HepG2 (cell line): Measurements from ENCODE around the gene ZNRF4. TPM values are rescaled to one million over a fixed set of nuclear protein-coding genes. Genes with fewer than 3 reads are reported as not detected.
A peak's percentile ranks its signal among the peaks of the same experiment; 100 is the strongest.

Experiments used
- BRCA1 ChIP-seq: sonication (generic); formaldehyde crosslinking; IDR thresholded peaks from 2 replicates; pipeline ENCODE4 v1.4.0; 2020; ENCODE audit warnings: missing genetic modification reagents
- DNMT3B ChIP-seq: conservative IDR thresholded peaks from 2 replicates; pipeline ENCODE4 v1.6.1; 2016; ENCODE audit warnings: missing biosample characterization, control low read depth
- E2F1 ChIP-seq: sonication (generic); formaldehyde crosslinking; IDR thresholded peaks from 2 replicates; pipeline ENCODE4 v1.5.0; 2020; ENCODE audit warnings: missing genetic modification reagents
- GATA4 ChIP-seq: sonication (generic); IDR thresholded peaks from 2 replicates; pipeline ENCODE4 v1.6.1; 2016; ENCODE audit warnings: antibody characterized with exemption, low read depth, borderline replicate concordance
- KLF6 ChIP-seq: IDR thresholded peaks from 2 replicates; pipeline ENCODE4 v1.8.0; 2016; ENCODE audit warnings: missing biosample characterization, missing genetic modification reagents
- MAFG ChIP-seq: sonication (generic); formaldehyde crosslinking; IDR thresholded peaks from 2 replicates; pipeline ENCODE4 v1.5.1; 2020; ENCODE audit warnings: mild to moderate bottlenecking, missing genetic modification reagents
- NCOA1 ChIP-seq: sonication (generic); formaldehyde crosslinking; IDR thresholded peaks from 2 replicates; pipeline ENCODE4 v1.9.0; 2021; ENCODE audit warnings: missing genetic modification reagents
- NFE2L2 ChIP-seq: fragments of 150-350 bp; IDR thresholded peaks from 2 replicates; pipeline ENCODE4 v1.6.1; 2014; ENCODE audit warnings: low read length
- NFKBIZ ChIP-seq: IDR thresholded peaks from 2 replicates; pipeline ENCODE4 v1.6.1; 2018; ENCODE audit warnings: missing genetic modification reagents, missing compliant biosample characterization
- REL ChIP-seq: sonication (generic); formaldehyde crosslinking; conservative IDR thresholded peaks from 2 replicates; pipeline ENCODE4 v1.8.0; 2022; ENCODE audit warnings: mild to moderate bottlenecking, missing genetic modification reagents, moderate library complexity
- REPIN1 ChIP-seq: sonication (generic); formaldehyde crosslinking; IDR thresholded peaks from 2 replicates; pipeline ENCODE4 v1.8.0; 2022; ENCODE audit warnings: missing genetic modification reagents, low read depth, mild to moderate bottlenecking, borderline replicate concordance
- RFX3 ChIP-seq: IDR thresholded peaks from 2 replicates; pipeline ENCODE4 v1.6.1; 2016; ENCODE audit warnings: missing biosample characterization, missing genetic modification reagents
- SKI ChIP-seq: fragments of 450-650 bp; IDR thresholded peaks from one replicate; pipeline ENCODE4 v1.6.1; 2018; ENCODE audit warnings: mild to moderate bottlenecking; ENCODE audit not compliant: partially characterized antibody
- SOX13 ChIP-seq, 3 experiments: fragments of 450-650 bp in 1 of 3; sonication (generic) in 1 of 3; formaldehyde crosslinking in 1 of 3; IDR thresholded peaks in 2 of 3; conservative IDR thresholded peaks in 1 of 3; 2 replicates each; pipeline versions ENCODE4 v1.5.0 to v1.6.1; 2016 to 2020; ENCODE audit warnings: antibody characterized with exemption in 1 of 3, mild to moderate bottlenecking in 1 of 3, missing compliant biosample characterization in 1 of 3, missing genetic modification reagents in 1 of 3, moderate library complexity in 1 of 3
- TEAD2 ChIP-seq: sonication (generic); formaldehyde crosslinking; IDR thresholded peaks from 2 replicates; pipeline ENCODE4 v1.9.0; 2021; ENCODE audit warnings: missing genetic modification reagents
- YEATS4 ChIP-seq: sonication (generic); formaldehyde crosslinking; IDR thresholded peaks from 2 replicates; pipeline ENCODE4 v1.4.0; 2020; ENCODE audit warnings: missing genetic modification reagents, borderline replicate concordance
- ZEB1 ChIP-seq: IDR thresholded peaks from 2 replicates; pipeline ENCODE4 v1.6.1; 2012; ENCODE audit warnings: mild to moderate bottlenecking, low read depth, inconsistent platforms; ENCODE audit not compliant: insufficient replicate concordance
- ZFX ChIP-seq: sonication (generic); formaldehyde crosslinking; IDR thresholded peaks from 2 replicates; pipeline ENCODE4 v1.4.0; 2020; ENCODE audit warnings: mild to moderate bottlenecking, low read depth, missing genetic modification reagents, moderate library complexity
- ZMYM4 ChIP-seq: sonication (generic); formaldehyde crosslinking; IDR thresholded peaks from 2 replicates; pipeline ENCODE4 v1.8.1; 2023; ENCODE audit warnings: mild to moderate bottlenecking, missing genetic modification reagents
- ZNF138 ChIP-seq: sonication (generic); formaldehyde crosslinking; IDR thresholded peaks from 2 replicates; pipeline ENCODE4 v1.5.0; 2020; ENCODE audit warnings: mild to moderate bottlenecking, low read depth, missing genetic modification reagents
- ZNF235 ChIP-seq: sonication (generic); formaldehyde crosslinking; IDR thresholded peaks from 2 replicates; pipeline ENCODE4 v1.8.1; 2023; ENCODE audit warnings: mild to moderate bottlenecking, missing genetic modification reagents, borderline replicate concordance
- ZNF253 ChIP-seq: sonication (generic); formaldehyde crosslinking; IDR thresholded peaks from 2 replicates; pipeline ENCODE4 v1.8.0; 2022; ENCODE audit warnings: mild to moderate bottlenecking, missing genetic modification reagents, borderline replicate concordance
- ZNF281 ChIP-seq: sonication (generic); formaldehyde crosslinking; IDR thresholded peaks from 2 replicates; pipeline ENCODE4 v1.4.0; 2020; ENCODE audit warnings: missing genetic modification reagents, borderline replicate concordance
- ZNF317 ChIP-seq: sonication (generic); formaldehyde crosslinking; IDR thresholded peaks from 2 replicates; pipeline ENCODE4 v1.5.0; 2020; ENCODE audit warnings: mild to moderate bottlenecking, missing genetic modification reagents
- ZNF33B ChIP-seq: sonication (generic); formaldehyde crosslinking; IDR thresholded peaks from 2 replicates; pipeline ENCODE4 v1.5.1; 2020; ENCODE audit warnings: mild to moderate bottlenecking, missing genetic modification reagents
- ZNF790 ChIP-seq: sonication (generic); formaldehyde crosslinking; IDR thresholded peaks from 2 replicates; pipeline ENCODE4 v1.8.0; 2022; ENCODE audit warnings: missing genetic modification reagents, mild to moderate bottlenecking, borderline replicate concordance
- polyA plus RNA-seq, 8 experiments: library from polyadenylated mRNA; depleted of rRNA in 3 of 8; stranded (reverse) in 7 of 8; unstranded in 1 of 8; fragments of >200 nt; fragmentation: Illumina TruSeq in 4 of 8; extraction: Trizol in 4 of 8; gene quantifications; 2 replicates each; pipeline versions ENCODE4 v1.2.1 to v1.2.3, GENCODE V29; 2011 to 2016; ENCODE audit warnings: low read depth in 4 of 8, missing spikeins in 1 of 8, mixed read lengths in 1 of 8; ENCODE audit not compliant: insufficient read depth in 1 of 8
- total RNA-seq, 5 experiments: library from RNA; depleted of rRNA; stranded (reverse); fragments of >200 nt; fragmentation: Illumina TruSeq; extraction: Trizol; gene quantifications; 2 replicates each; pipeline ENCODE4 v1.2.3, GENCODE V29; 2016; ENCODE audit warnings: low read depth in 1 of 5

The ZNRF4 gene
- total and polyA plus RNA-seq, 2 of the 13 experiments (the other 11 are each of a cell fraction or from before 2014, with no cell fraction given), result not detected

- TF ChIP-seq ZNF138 (CRISPR knock-in tag) (no peak), ZNF317 (CRISPR knock-in tag) (no peak), DNMT3B (no peak), BRCA1 (CRISPR knock-in tag) (no peak), SOX13 (IDR thresholded peaks at IDR 0.05) (no peak), SOX13 (CRISPR knock-in tag; conservative IDR thresholded peaks at IDR 0.05 in 1 of 2, IDR thresholded peaks at IDR 0.05 in 1 of 2) (0 out of 4 replicates have a peak, but pooled peaks of 1 of the 2 experiments have one; percentile 24), ZNF235 (CRISPR knock-in tag) (no peak), NFE2L2 (no peak), REL (CRISPR knock-in tag) (no peak), RFX3 (CRISPR knock-in tag) (no peak), ZFX (CRISPR knock-in tag) (peak; percentile 38; the same call in 1 of the 2 replicates), GATA4 (no peak), ZEB1 (no peak), YEATS4 (no peak), TEAD2 (CRISPR knock-in tag) (no peak), ZMYM4 (CRISPR knock-in tag) (0 out of 2 replicates have a peak, but pooled peaks have one; percentile 31), NCOA1 (CRISPR knock-in tag) (peak; percentile 19; the same call in 1 of the 2 replicates), KLF6 (CRISPR knock-in tag) (no peak), SKI (peak; percentile 48), ZNF790 (CRISPR knock-in tag) (no peak), REPIN1 (CRISPR knock-in tag) (peak; percentile 81; the same call in 1 of the 2 replicates), ZNF281 (CRISPR knock-in tag) (peak; percentile 35; the same call in 1 of the 2 replicates), ZNF253 (no peak), NFKBIZ (CRISPR knock-in tag) (no peak), MAFG (CRISPR knock-in tag) (no peak), ZNF33B (CRISPR knock-in tag) (no peak), E2F1 (CRISPR knock-in tag) (no peak)
Measured at GRCh38 chr19:5484398-5485285, 29.4 kb downstream of the ZNRF4 start (continued).
